Loucy (cell line): Measurements from ENCODE around the gene TMPRSS13.

Source experiments
- CTCF ChIP-seq: fragments of 200-600 bp; sonication (generic); conservative IDR thresholded peaks from 2 replicates; pipeline ENCODE4 v1.5.1; 2014; ENCODE audit warnings: mild to moderate bottlenecking, antibody characterized with exemption, low read length
- EZH2phosphoT487 ChIP-seq: fragments of 200-600 bp; IDR thresholded peaks from 2 replicates; pipeline ENCODE4 v1.6.1; 2018; ENCODE audit warnings: antibody characterized with exemption, mild to moderate bottlenecking, moderate library complexity, borderline replicate concordance

GRCh38 chr11:117906710-117907109 lies 22.5 kb downstream of the TMPRSS13 start:
- TF ChIP-seq CTCF, result no peak
- no peak for TF ChIP-seq EZH2phosphoT487
